ENCODE results near the gene TTC31.
"Not testable (repeated sequence)": the region's sequence is repeated elsewhere in the genome, so short reads cannot be mapped to it uniquely, and the experiment has no call there.

TTC31 gene

DNA sequence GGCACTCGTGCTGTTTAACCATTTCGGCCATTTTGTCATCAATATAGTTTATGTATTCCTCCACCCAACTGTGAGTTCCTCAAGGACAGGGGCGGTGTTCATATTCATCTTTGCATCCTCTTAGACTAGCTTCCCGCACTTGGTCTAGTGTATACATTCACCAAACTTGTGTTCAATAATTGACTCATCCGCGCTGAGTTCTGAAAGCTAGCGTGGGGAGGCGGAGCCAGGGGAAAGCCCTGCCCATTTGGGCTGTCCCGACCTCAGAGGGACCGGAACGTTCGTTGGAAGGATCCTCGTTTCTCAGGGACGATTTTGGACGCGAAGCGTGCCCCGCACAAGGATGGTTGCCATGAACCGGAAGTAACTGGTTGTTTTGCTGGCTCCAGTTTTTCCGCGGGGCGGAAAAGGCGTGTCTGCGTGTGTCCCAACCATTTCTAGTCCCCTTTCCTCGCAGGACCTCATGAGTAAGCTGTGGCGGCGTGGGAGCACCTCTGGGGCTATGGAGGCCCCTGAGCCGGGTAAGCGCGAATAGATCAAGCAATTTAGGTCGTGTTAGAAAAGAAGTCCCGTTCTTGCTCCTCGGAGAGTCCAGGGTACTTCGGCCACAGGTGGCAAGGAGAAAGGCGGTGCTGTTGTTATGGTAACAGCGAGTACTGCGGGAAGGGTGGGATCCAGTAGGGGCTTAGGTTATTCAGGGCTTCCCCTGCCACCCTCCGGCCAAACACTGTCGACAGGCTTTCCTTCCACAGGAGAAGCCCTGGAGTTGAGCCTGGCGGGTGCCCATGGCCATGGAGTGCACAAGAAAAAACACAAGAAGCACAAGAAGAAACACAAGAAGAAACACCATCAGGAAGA, 28.0 kb upstream of the TTC31 start, which contains the start of gene INO80B:
Gene INO80B (plus strand): TSS at position 434 of the 858 bp plus-strand sequence. CDS start 30 bp downstream, at position 464.
- FAIRE-seq (peak; percentile 99), DNase-seq (ENCODE audit: extremely low spot score, insufficient read length, low read depth) (no peak)

GRCh38 chr2:74457129-74457548, 25.7 kb upstream of the TTC31 start:
- no peak for DNase-seq (ENCODE audit: extremely low spot score, insufficient read length, low read depth)
- FAIRE-seq, result no peak

DNA sequence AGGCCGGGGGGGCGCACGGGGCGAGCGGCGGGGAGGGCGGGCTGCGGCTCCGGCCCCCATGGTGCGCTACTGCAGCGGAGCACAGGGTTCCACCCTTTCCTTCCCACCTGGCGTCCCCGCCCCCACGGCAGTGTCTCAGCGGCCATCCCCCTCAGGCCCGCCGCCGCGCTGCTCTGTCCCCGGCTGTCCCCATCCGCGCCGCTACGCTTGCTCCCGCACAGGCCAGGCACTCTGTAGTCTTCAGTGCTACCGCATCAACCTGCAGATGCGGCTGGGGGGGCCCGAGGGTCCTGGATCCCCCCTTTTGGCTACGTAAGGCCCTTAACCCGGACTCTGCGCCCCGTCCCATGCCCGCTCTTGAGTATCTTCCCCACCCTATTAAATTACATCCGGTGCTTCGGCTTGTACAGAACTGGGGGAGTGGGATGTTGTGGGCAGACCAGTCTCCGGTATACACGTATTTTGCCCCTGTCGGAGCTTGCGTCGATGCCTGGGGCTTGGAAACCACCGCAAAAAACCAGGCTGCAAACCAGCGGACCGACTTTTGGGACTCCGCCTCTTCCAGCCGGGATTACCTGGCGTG, 25.2 kb upstream of the TTC31 start:
- no peak for DNase-seq (ENCODE audit: extremely low spot score, insufficient read length, low read depth)

DNA sequence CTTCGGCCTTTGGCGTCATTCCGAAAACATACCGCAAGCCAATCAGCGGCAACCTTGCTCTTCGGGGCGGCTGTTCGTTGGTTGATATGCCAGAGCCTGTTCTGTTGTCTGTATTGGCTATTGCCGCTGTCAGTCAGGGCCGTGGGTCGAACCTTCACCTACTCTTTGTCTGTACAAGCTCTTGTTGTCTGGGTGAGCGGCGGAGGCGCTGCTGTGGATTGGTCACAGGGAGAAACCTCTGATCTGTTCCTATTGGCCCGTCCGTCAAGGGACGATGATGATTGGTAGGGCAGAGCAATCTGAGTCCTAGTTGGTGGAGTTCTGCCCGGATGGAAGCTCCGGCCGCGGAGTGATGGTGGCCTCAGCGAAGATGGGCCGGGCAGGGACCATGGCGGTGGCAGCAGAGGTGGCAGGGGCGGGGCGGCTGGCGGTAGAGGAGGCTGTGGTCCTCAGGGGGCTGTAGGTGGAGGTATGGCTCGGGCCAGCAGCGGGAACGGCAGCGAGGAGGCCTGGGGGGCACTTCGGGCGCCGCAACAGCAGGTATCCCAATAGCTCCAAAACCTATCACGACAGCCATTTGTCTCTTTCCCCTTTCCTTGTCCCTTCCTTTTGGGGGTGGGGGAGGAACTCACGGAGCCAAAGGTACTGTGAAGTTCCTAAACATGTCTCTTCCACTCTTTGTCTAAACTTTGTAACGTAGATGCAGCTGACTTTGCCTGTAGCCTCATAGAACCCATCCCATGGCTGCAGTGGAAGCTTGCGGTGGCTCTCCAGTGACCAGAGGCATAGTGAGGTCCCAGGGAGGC, 24.5 kb upstream of the TTC31 start, which contains the start of gene WBP1:
Gene WBP1 (plus strand): TSS at position 307 of the 806 bp plus-strand sequence. CDS start 165 bp downstream, at position 472.
- peak; percentile 99 for FAIRE-seq
- peak; percentile 88 for DNase-seq (ENCODE audit: extremely low spot score, insufficient read length, low read depth)

More for the DNA sequence above, 25.2 kb upstream of the TTC31 start:
- FAIRE-seq, result no peak

DNA sequence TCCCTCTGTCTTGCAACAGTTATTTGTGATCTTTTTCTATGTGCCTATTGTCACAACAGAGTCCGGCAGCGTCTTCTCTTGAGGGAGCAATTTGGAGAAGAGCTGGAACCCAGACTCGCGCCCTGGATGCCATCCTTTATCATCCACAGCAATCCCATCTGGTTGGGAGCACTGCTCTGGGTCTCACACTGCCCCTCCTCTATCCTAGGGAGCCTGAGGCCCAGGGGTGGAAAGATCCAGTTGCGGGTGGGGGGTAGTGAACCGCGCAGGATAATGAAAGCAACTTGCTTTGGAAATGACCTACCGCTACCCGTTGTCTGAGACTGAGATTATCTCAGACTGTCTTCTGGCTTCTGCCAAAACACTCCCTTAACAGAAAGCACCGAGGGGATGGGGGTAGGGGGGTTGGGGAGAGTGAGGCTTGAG, 23.9 kb upstream of the TTC31 start:
- no peak for DNase-seq (ENCODE audit: extremely low spot score, insufficient read length, low read depth)

GRCh38 chr2:74459503-74460118, 23.3 kb upstream of the TTC31 start:
- DNase-seq (ENCODE audit: extremely low spot score, insufficient read length, low read depth); FAIRE-seq: not testable (repeated sequence)

More for the DNA sequence above, 23.9 kb upstream of the TTC31 start:
- FAIRE-seq, result no peak

GRCh38 chr2:74460187-74460586, 22.7 kb upstream of the TTC31 start:
- DNase-seq (ENCODE audit: extremely low spot score, insufficient read length, low read depth); FAIRE-seq: not testable (repeated sequence)

DNA sequence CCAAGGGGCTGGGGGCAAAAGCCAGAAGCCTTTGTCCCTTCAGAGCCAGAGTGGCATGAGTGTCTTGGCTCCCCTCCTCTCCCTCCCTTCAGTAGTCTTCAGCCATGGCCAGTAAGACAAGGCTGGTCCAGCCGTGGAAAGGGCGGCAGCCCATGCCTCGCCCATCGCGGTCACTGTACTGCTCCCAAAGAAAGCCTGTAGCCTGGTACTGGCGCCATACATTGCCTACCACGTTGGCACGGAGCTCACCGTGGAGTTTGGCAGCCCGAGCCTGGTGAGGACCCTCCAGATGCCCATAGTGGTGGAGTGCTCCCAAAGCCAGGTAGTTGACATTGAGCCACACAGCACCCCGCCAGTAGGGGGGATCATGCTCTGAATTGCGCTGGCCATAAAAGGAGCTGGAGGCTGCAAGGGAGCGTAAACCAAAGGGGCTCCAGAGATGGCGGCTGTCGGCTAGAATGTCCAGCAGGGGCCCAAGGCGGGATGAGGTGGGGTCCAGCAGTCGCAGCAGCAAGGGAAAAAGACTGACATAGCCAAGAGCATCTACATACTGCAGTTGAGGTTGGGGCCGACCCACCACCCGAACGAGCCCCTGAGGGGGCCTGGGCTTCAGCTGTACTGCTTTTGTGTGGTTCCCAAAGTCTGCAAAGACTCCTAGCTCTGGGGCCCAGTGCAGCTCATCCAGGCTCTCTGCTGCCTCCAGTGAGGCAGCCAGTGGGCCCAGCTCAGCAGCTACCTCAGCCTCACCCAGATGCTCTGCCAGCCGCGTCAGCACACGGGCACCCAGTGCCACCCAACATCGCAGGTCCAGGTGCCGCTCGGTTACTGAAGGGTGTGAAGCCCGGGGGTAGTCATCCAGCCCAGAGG, 21.5 kb upstream of the TTC31 start:
- DNase-seq (ENCODE audit: extremely low spot score, insufficient read length, low read depth) (no peak), FAIRE-seq (no peak)

GRCh38 chr2:74462054-74462785, 20.7 kb upstream of the TTC31 start:
- no peak for FAIRE-seq
- no peak for DNase-seq (ENCODE audit: extremely low spot score, insufficient read length, low read depth)

- no peak for DNase-seq (ENCODE audit: extremely low spot score, insufficient read length, low read depth)
- FAIRE-seq, result no peak
Measured at GRCh38 chr2:74462786-74463105, 20.1 kb upstream of the TTC31 start.

GRCh38 chr2:74464406-74464805, 18.5 kb upstream of the TTC31 start:
- no peak for FAIRE-seq
- DNase-seq (ENCODE audit: extremely low spot score, insufficient read length, low read depth), result no peak

- FAIRE-seq; DNase-seq (ENCODE audit: extremely low spot score, insufficient read length, low read depth): not testable (repeated sequence)
Measured at GRCh38 chr2:74470742-74471141, 12.1 kb upstream of the TTC31 start.

- FAIRE-seq, result no peak
Measured at GRCh38 chr2:74471332-74472065, 11.4 kb upstream of the TTC31 start.

DNA sequence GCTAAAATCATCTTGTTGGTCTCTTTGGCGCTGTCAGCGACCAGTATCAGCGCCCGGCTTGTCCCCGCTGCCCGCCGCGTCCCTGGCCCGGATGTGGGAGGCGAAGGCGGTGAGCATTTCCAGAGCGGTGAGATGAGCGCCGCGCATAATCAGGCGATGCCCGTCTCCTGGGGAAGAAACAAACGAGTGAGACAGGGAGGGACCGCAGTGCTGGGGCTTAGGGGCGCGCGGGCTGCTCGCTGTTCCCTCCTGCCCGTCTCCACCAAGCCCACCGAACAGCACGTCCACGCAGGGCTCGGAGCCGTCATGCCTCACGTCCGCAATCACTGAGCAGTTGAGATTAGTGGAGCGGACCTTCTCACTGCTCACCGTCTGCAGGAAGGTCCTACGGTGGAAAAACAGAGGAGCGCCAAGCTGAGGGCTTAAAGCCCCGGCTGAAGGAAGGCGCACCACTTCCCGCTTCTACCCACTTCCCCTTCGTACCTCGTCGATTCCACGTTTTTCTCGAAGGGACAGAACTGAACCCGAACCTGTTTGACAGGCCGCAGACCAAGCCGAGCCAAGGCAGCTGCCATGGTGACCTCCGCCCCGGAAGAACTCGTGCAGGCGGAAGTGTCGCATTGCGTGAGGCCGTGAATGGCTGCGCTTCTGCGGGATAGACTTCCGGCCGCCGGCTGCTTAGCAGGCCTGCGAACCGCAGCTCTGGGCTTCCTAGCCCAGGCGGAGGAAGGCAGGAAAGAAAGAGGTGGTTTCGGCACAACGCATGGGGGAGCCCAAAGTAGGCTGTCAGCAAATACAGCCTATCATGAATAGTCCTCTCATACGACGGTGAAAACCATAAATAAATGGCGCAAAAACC, 10.6 kb upstream of the TTC31 start, which contains the start of gene MRPL53:
Gene MRPL53 (minus strand): TSS at position 595 of the 859 bp plus-strand sequence. CDS start 20 bp downstream, at position 575.
- peak; percentile 84 for FAIRE-seq
- DNase-seq (ENCODE audit: extremely low spot score, insufficient read length, low read depth), result peak; percentile 82

More at GRCh38 chr2:74471332-74472065, 11.4 kb upstream of the TTC31 start:
- no peak for DNase-seq (ENCODE audit: extremely low spot score, insufficient read length, low read depth)

GRCh38 chr2:74472945-74473258, 10.0 kb upstream of the TTC31 start:
- DNase-seq (ENCODE audit: extremely low spot score, insufficient read length, low read depth) (no peak), FAIRE-seq (no peak)

- FAIRE-seq, result no peak
Measured at GRCh38 chr2:74474481-74474880, 8.4 kb upstream of the TTC31 start.

DNA sequence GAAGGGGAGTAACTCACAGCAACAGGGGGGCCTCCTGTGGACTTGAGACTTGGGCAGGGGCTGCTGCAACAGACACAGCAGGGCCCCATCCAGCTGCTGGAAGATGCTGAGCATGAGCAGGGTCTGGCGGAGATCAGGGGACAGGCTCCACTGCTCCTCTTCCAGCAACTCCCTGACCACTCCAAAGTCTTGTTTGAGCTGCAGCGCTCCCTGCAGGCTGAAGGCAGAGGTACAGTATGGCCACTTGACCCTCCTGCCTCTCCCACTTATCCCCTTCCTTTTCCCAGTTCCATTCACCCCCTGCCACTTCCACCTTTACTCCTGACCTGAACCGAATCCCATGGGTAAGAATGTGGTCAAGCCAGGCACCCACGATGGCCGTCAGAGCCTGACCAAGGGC, 8.0 kb upstream of the TTC31 start:
- DNase-seq (ENCODE audit: extremely low spot score, insufficient read length, low read depth) (no peak), FAIRE-seq (no peak)

More at GRCh38 chr2:74474481-74474880, 8.4 kb upstream of the TTC31 start:
- DNase-seq (ENCODE audit: extremely low spot score, insufficient read length, low read depth), result no peak
